Cerebellar cortex (tissue), 1 donor: Measurements from ENCODE around the gene ARSG.
A peak's percentile ranks its signal among the peaks of the same experiment; 100 is the strongest.
"Not testable (repeated sequence)": the region's sequence is repeated elsewhere in the genome, so short reads cannot be mapped to it uniquely, and the experiment has no call there.

ENCODE experiments used
- DNase-seq: peaks from one replicate; pipeline ENCODE4 v3.0.0-alpha.2; 2015; ENCODE audit warnings: low spot score

The ARSG gene

GRCh38 chr17:68277807-68278206 lies 13.5 kb upstream of the ARSG start:
- no peak for DNase-seq

DNA sequence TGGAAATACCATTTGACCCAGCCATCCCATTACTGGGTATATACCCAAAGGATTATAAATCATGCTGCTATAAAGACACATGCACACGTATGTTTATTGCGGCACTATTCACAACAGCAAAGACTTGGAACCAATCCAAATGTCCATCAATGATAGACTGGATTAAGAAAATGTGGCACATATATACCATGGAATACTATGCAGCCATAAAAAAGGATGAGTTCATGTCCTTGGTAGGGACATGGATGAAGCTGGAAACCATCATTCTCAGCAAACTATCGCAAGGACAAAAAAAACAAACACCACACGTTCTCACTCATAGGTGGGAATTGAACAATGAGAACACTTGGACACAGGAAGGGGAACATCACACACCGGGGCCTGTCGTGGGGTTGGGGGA lies 9.3 kb upstream of the ARSG start:
- not testable (repeated sequence) for DNase-seq

- DNase-seq, result no peak
Observed at GRCh38 chr17:68288375-68288774, 2.9 kb upstream of the ARSG start.

- peak; percentile 45 for DNase-seq
Observed at GRCh38 chr17:68288804-68289203, 2.5 kb upstream of the ARSG start.

GRCh38 chr17:68289473-68289872 lies 1.8 kb upstream of the ARSG start:
- DNase-seq, result peak; percentile 32

DNA sequence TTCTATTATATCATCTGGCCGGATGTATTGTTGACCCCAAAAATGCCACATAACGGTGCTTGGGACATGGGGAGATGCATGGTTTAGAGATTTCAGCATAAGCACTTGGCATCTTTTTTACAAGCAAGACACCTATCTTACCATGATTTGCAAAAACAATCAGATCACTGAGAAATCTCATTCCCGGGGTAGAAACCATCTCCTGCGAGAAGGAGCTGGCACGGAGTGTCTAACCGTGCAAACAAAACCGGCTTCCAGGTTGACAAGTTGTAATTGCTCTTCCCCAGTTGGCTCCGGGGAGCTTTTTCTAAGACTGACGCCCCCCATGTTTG lies 1.4 kb upstream of the ARSG start:
- peak; percentile 57 for DNase-seq

DNA sequence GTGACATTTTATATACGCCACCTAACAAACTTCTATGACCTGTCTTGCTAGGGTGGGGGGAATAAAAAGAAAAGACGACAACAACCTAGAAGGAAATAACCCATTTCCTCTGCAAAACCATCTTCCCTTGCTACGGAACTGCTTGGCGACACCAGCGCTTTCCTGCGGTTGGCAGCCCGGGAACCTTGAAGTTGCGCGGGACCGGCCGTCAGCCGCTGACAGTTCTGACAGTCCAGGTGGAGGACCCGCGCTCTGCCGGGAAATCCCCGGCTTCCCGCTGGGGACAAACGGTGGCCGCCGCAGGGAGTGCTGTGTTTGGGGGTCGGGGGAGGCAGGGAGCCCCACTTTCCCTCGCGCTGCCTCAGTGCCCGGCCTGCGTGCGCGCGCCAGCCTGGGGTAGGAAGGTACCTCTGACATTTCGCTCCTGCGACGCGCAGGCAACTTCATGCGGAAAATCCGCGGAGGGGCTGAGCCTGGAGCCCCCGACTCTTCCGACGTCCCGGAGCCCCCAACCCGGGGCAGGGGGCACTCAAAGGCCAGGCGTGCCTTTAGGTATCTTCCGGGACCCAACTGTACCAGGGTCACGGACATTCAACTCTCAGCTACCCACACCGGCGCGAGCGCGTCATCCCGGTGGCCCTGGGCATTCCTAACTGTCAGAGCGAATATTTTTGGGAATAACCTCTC lies 884 bp upstream of the ARSG start:
- peak; percentile 54 for DNase-seq

DNA sequence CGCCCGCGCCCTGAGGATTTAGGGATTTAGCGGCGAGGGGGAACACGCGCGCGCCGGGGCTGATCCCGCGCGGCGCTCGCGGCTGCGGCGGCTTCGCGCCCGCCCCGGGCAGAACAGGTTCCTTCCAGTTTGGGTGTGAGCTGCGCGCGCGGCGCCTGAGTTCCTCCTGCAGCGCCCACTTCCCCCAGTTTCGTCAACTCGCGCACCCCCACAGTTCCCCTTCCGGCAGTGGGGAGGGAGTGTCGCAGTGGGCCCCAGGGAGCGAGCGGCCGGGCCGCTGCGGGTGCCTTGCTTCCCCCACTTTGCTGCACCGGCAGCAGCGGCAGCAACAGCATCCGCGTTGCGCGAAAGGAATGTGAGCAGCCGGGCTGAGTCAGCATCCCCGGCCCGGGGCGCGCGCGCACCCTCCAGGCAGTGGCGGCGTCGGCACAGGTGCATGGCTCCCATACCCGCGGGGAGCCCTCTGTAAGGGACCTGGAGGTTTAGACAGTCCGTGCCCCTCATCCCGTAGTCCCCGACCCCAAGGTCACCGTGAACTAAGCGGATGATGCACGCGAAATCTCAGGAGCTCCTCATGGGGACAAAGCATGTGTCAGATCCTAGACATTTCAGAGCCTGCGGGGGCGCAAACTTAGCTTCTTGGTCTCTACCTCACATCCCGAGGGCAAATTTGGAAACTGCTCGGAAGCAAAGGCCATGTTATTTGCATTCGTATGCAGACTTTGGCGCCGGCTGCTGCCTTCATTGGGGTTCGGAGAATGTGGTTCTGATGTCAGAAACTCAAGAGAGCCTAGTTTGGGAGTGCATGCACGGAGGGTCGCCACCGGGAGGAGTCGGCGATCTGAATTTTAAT lies 767 bp downstream of the ARSG start:
- peak; percentile 62 for DNase-seq

DNA sequence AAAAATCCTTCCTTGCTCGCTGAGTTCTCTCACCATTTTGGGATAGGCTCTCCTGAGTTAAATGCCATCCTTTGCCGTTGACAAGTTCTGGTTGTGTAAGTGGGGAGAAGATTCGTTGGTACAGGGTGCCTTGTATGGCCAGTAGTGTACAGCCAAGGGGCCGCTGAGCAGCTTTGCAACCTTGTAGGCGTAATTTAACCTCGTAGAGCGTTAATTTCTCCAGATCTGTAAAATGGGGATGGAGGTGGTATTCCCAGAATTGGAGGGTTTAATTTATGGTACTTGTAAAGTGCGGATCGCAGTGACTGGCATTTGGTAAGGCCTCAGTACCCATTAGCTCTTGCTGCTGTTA lies 1.4 kb downstream of the ARSG start:
- peak; percentile 59 for DNase-seq

DNA sequence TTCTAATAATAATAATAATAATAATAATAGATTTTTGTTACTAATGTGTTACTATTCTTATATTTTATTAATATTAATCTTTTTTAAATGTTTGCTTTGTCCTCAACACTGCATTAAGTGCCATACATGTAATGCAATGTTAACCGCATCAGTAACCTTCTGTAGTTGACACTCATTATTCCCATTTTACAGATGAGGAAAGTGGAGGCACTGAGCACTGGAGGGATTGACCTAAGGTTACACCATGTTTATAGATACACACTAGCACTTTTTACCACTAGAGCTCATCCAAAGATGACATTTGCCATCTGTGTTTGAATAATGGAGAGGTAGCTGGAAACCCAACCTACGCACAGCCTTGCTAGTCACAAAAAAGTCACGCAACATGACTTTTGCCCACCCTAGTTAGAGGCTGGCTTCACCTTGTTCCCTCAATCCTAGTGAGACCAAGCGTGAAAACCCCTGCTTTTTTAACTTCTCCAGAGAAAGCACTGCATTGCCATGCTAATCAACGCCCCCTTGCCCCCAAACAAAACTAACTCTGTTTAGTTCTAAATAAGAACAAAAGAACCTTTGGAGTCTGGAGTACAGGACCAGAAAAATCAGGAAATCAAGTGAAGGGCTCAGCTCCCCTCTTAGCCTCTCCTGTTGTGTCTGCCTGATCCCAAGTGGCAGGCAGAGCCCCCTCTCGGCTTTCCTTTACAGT lies 2.3 kb downstream of the ARSG start:
- DNase-seq, result no peak

DNA sequence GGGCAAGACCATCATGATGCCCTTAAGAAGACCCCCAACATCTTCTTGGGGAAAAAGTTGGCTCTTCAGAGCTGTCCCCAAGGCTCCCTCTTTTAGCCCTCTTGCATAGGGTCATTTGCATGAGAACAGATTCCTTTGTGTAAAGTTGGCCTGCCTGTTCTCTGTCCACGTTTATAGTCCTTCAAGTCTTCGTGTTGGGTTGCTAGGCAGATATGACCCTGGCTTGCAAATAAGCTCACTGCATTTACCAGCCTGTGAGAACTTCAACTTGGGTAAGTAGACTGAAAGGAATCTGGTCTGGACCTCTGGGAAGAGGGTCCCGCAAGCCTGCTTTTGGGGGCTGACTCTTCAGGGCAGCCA lies 2.9 kb downstream of the ARSG start:
- DNase-seq, result no peak

- no peak for DNase-seq
Observed at GRCh38 chr17:68294617-68295016, 3.3 kb downstream of the ARSG start.

DNA sequence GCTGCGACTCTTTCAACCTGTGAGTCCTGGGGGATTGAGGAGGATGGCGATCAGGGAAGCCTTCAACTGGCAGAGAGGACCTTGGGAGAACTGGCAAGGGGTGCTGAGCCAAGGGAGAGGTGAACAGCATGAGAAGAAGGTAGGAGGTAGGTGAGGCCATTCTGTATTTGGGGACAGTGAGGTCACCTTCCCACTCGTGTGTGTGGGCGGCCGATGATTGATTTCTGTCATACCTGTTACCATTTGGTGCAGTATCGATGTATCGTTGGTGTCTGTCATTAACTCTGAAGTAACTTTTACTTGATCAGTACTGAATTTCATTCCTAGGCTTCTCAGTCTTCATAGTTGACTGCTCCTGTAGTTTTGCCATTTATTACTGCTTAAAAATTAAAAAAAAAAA lies 3.8 kb downstream of the ARSG start:
- no peak for DNase-seq

DNA sequence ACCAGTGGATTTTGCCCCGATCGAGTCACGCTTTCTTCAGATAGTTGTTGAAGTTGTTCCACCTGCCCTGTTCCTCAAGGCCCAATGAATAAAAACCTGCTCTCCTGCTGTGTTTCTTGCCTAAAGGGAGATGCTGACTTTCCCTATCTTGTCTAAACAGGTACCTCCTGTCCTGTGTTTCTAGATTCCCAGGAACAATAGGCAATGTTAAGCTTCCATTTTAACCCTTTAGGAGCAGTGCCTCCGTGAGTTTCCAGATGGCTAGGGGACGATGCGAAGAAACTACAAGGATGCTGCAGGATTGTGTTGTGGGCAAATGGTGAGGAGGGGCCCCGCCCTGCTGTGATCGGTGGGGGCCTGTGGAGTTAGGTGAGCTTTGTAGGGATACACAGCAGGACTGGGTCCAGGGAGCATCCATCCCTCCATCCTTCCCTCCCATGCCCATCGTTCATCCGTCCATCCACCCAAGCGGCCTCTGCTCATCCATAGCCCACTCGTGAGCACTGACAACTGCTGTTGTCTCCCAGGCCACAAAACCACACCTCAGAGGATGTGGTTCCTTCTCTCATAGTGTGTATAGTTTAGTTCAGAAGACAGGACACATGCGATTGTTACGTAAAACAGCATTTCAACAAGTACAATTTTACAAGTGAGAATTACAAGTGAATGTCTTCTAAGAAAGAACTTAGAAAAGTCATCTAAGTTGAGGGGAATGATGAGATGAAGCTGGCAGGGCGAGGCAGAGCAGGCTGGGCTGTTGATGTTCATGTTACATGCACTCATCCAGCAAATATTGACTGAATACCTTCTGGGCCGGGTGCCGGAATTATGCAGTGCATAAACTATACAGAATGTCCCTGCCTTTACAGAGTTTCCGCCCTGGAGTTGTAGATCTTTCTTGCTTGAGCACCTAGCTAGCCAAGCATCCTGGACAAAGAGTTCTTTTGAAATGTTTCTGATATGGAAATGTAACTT lies 5.2 kb downstream of the ARSG start:
- no peak for DNase-seq

DNA sequence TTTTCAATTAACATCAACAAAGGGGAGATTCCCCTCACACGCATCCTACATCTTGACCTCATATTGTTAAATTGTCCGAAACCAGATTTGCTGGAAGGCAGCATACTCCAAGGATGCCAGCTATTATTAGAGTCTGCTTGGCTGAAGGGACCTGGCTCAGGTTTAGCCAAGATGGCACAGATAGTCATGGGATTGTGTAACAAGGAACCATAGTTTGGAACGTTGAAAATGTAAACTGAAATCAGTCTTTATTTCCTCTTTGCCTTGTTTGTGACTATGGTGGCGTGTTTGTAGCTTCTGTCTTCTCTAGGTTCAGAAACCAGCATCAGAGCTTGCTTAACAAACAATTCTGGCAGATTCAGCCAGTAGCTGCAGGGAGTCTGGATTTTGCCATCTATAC lies 5.9 kb downstream of the ARSG start:
- DNase-seq, result peak; percentile 81

DNA sequence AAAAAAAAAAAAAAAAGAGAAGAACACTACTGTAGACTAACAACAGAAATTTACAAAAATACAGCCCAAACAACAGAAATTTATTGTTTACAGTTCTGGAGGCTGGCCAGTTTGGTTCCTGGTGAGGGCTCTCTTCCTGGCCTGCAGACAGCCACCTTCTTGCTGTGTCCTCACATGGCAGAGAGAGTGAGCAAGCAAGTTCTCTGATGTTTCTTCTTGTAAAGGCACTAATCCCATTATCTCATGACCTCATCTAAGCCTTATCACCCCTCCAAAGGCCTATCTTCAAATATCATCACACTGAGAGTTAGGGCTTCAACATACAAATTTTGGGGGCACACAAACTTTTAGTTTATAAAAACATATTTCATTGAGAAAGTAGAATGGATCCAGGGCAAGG lies 7.3 kb downstream of the ARSG start:
- no peak for DNase-seq

DNA sequence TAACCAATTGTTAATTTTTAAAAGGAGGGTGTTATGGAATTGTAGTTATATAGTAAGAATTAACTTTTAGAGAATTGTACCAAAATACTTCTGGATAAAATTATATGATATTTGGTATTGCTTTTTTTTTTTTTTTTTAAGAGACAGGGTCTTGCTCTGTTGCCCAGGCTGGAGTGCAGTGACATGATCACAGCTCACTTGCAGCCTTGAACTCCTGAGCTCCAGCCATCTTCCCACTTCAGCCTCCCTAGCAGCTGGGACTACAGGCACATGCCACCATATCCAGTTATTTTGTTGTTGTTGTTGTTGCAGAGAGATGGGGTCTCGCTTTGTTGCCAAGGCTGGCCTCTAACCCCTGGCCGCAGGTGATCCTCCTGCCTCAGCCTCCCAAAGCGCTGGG lies 8.5 kb downstream of the ARSG start:
- no peak for DNase-seq

DNA sequence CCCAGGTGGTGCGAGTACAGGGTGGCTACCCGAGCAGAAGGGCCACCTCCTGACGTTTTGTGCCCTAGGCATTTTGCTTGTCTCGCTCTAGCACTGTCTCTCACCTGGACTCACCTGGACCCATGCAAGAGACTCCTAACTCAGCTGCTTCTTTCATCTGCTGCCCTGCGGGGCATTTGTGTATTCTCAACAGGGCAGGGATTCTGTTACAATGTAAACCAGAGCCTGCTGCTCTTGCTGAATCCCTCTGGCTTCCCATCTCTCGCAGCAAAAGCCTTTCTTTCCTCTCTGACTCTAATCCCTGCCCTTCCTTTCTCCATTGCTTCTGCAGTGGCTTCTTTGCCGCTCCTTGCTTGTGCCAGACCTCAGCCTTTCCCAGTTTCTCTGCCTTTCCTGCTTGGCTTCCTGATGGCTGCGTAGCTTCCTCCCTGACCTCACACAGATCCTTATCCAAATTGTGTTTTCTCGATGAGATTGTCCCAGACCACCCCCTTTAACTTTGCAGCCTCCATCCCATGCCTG lies 10.2 kb downstream of the ARSG start:
- DNase-seq, result no peak

DNA sequence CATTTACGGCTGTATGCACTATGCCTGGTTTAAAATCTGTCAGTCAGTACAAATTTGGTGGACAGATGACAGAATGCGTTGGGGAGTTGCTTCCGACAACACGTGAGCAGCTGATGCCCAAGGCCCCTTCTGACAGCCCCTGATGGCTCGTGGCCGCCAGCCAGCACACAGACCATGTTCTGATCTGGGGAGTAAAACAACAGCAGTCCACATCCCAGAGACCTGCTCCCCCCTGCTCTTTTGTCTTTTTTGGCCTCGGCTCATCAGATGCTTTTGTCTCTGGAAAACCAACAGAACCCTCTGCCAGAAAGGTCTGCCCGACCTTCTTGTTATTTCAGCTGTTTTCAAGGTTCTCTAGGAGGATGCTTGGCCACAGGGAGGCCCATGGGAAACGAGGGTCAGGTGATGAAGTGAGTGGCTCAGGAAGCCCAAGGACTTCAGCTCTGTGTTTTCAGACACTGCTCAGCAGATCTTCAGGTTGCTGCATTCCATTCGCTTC lies 10.8 kb downstream of the ARSG start:
- peak; percentile 42 for DNase-seq

DNA sequence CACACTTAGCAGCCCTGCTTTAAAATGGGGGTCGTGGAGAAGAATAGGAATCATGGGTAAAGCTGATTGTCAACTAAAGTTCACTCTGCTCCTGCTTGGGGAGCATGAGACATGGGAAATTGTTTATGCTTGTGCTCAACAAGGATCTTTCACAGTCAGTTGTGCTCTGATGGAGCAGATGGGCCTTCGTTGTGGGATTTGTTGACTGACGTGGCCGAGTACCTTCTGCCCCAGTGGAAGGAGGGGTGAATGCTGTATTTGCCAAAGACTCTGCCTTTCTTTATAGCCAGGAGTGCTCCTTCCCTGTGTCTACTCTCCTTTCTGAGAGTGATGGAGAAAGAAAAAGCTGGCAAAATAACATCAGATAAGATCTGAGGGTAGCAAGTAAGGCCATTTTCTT lies 11.4 kb downstream of the ARSG start:
- DNase-seq, result peak; percentile 57

GRCh38 chr17:68304706-68305105 lies 13.4 kb downstream of the ARSG start:
- DNase-seq, result no peak

DNA sequence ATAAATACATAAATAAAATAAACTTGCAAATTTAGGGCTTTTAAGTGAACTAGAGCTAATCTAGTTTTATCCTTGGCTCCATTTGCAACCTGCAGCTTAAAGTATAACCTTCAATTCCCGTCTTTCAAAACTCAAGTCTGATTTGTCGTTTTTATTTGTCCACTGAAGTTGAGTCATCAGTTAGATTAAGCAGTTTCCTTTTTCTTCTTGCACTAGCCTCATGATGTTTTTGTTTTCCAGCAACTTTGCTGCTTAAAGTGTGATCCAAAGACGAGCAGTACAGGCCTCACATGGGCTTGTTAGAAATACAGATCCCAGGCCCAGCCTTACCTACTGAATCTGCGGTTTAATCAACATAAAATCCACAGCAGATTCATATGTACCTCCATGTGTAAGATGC lies 13.8 kb downstream of the ARSG start:
- DNase-seq, result no peak
